ENCODE measurements around the gene TCL1B. TPM values are rescaled to one million over a fixed set of nuclear protein-coding genes. Genes with fewer than 3 reads are reported as not detected.

The TCL1B gene
- total and polyA plus RNA-seq, 2 donors (not counting 3 experiments of a cell fraction or from before 2014, with no cell fraction given), result not detected

DNA sequence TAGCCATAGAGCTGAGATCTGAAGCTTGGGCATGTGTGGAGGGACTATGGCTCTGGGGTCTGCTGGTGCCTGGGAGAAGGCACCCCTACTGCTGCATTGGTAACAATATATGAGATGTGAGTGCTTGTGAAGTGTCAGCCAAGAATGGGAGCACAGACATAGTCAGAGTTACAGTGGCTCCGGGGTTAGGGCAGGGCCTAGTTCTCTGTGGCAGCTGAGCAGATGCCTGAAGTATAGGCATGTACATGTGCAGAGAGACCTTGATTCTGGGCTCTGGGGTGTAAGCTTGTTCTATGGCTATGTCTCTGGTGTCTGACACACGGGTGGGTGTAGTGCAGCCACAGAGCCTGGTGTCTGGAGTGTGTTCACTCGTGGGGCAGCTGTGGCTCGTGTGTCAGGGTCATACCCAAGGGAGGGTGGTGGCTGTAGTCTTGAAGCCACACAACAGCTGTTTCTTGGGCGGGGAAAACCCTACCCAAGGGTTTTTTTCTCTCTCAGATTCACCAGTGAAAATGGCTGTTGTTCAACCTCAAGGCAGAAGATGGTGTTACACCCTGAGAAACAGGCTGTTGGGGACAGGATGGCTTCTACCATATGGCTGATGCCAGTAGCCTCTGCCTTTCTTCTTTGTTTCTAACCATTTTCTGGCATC, 39.6 kb downstream of the TCL1B start:
- FAIRE-seq, result no peak
- TF ChIP-seq FOS (IDR thresholded peaks at IDR 0.05; ENCODE audit: borderline replicate concordance, insufficient read depth, low read length) (no peak), POLR2A (IDR thresholded peaks at IDR 0.05; ENCODE audit: low read depth, low read length) (no peak), JUN (IDR thresholded peaks at IDR 0.05; ENCODE audit: borderline replicate concordance, insufficient read depth, insufficient read length, low read depth) (no peak), POLR2AphosphoS5 (IDR thresholded peaks at IDR 0.05; ENCODE audit: insufficient read depth, low read depth, low read length) (no peak), GATA2 (IDR thresholded peaks at IDR 0.05; ENCODE audit: insufficient read depth, insufficient read length, low read depth, low read length) (no peak), MYC (IDR thresholded peaks at IDR 0.05; ENCODE audit: low read depth, low read length) (no peak), EZH2 (IDR thresholded peaks at IDR 0.05; ENCODE audit: borderline replicate concordance, low read depth, low read length, severe bottlenecking) (no peak)
- TF ChIP-seq, protein P1, sequence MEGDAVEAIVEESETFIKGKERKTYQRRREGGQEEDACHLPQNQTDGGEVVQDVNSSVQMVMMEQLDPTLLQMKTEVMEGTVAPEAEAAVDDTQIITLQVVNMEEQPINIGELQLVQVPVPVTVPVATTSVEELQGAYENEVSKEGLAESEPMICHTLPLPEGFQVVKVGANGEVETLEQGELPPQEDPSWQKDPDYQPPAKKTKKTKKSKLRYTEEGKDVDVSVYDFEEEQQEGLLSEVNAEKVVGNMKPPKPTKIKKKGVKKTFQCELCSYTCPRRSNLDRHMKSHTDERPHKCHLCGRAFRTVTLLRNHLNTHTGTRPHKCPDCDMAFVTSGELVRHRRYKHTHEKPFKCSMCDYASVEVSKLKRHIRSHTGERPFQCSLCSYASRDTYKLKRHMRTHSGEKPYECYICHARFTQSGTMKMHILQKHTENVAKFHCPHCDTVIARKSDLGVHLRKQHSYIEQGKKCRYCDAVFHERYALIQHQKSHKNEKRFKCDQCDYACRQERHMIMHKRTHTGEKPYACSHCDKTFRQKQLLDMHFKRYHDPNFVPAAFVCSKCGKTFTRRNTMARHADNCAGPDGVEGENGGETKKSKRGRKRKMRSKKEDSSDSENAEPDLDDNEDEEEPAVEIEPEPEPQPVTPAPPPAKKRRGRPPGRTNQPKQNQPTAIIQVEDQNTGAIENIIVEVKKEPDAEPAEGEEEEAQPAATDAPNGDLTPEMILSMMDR (IDR thresholded peaks at IDR 0.05; ENCODE audit: extremely low read depth in 1 of 2, insufficient read depth in 1 of 2, low read depth in 1 of 2, low read length in 2 of 2), result no peak
- TF ChIP-seq, protein P2, sequence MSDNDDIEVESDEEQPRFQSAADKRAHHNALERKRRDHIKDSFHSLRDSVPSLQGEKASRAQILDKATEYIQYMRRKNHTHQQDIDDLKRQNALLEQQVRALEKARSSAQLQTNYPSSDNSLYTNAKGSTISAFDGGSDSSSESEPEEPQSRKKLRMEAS (IDR thresholded peaks at IDR 0.05; ENCODE audit: insufficient read depth, insufficient read length), result no peak

More for the DNA sequence above, 39.6 kb downstream of the TCL1B start:
- H3K27me3 ChIP-seq (ENCODE audit: control insufficient read depth in 2 of 2, insufficient read depth in 2 of 2, low read length in 2 of 2), result no peaks in the 10 kb centered on the region
- no TSS peak for BruUV-seq (replicated peaks)
- H3K36me3 ChIP-seq (ENCODE audit: control insufficient read depth in 2 of 2, extremely low read depth in 1 of 2, insufficient read depth in 2 of 2, low read length in 2 of 2), result no peaks in the 10 kb centered on the region
- no peaks in the 10 kb centered on the region for H4K20me1 ChIP-seq (replicated peaks; ENCODE audit: control insufficient read depth, extremely low read depth, insufficient read depth, low read length)
- no peak overlapping the region for H3K4me2 ChIP-seq (ENCODE audit: insufficient read depth, low read length)
- ChIA-PET POLR2A (no interaction called here), CTCF (interaction anchor here (1.5 kb wide), 1 partner anchor 11 kb away, joined by 5 read pairs; no protein-coding TSS in a partner anchor)
- H3K27ac ChIP-seq (ENCODE audit: insufficient read depth, low read depth, low read length), result no peak overlapping the region
- H3K79me2 ChIP-seq (ENCODE audit: control insufficient read depth, insufficient read depth, low read length), result no peaks in the 10 kb centered on the region
- no peaks in the 10 kb centered on the region for H3K9me3 ChIP-seq (replicated peaks; ENCODE audit: control insufficient read depth, insufficient read depth, low read length)
- no peak overlapping the region for H2AFZ ChIP-seq (ENCODE audit: low read depth, low read length)
- intact Hi-C loops (cut with micrococcal nuclease) (no loop called here), dilution Hi-C loops (cut with MboI; ENCODE audit: extremely low pct_ligation_motif_present, low sequenced_read_pairs) (no loop called here)
- H3K4me3 ChIP-seq (replicated peaks in 1 of 3; ENCODE audit: insufficient read depth in 1 of 3, low read depth in 1 of 3, low read length in 3 of 3), result no peak overlapping the region
- no peaks in the 10 kb centered on the region for H3K9me1 ChIP-seq (replicated peaks; ENCODE audit: control insufficient read depth, extremely low read depth, insufficient read depth, low read length)
- no peak overlapping the region for H3K9ac ChIP-seq (replicated peaks; ENCODE audit: extremely low read depth, insufficient read depth, low read length)
- no peak for DNase-seq (ENCODE audit: low read depth, low spot score)
- H3K4me1 ChIP-seq (ENCODE audit: control insufficient read depth, extremely low read depth, insufficient read depth, low read length), result no peaks in the 10 kb centered on the region

Data from endothelial cell of umbilical vein (primary cell).